Neural progenitor cell (in vitro differentiated cells): ENCODE measurements around the gene MYCBP2.

Source experiments
- CTCF ChIP-seq: fragments of 200-600 bp; sonication (generic); IDR thresholded peaks from 2 replicates; pipeline ENCODE4 v1.5.1; 2017; ENCODE audit warnings: antibody characterized with exemption, mild to moderate bottlenecking
- EZH2phosphoT487 ChIP-seq: fragments of 200-600 bp; sonication (generic); IDR thresholded peaks from 2 replicates; pipeline ENCODE4 v1.6.1; 2017; ENCODE audit warnings: antibody characterized with exemption

GRCh38 chr13:77329911-77330584 lies 3.2 kb upstream of the MYCBP2 start:
- TF ChIP-seq CTCF (no peak), EZH2phosphoT487 (no peak)
